Endodermal cell (in vitro differentiated cells): Measurements from ENCODE around the gene NUTM2G. TPM values are rescaled to one million over a fixed set of nuclear protein-coding genes. Genes with fewer than 3 reads are reported as not detected.

ENCODE experiments used
- total RNA-seq, 2 donors: library from RNA; stranded (reverse); fragmentation: NEBNext Ultra II Directional in 1 of 2; extraction: Animal tissue kit (Norgen Biotek cat#: 25700) in 1 of 2; gene quantifications; 2 replicates in 1 of 2; 3 replicates in 1 of 2; pipeline ENCODE4 v1.2.1, GENCODE V29; 2021

Gene NUTM2G
- total RNA-seq, 2 donors from 2014 or later, result not detected

Other genes starting within 250 kb of the NUTM2G start
- gene ZNF510, start 150.8 kb upstream of the NUTM2G start, total RNA-seq, result 10 to 100 TPM; 15.8 to 18.2 TPM
- gene ZNF782, start 74.3 kb upstream of the NUTM2G start, total RNA-seq, result 1 to 10 TPM; 7.3 to 9.1 TPM
- gene CTSV, start 110.3 kb downstream of the NUTM2G start, total RNA-seq, result 100 to 1,000 TPM; 294 to 319 TPM